NCI-H128 (cell line): ENCODE measurements around the gene EID3.

Source experiments
- DNase-seq: peaks from one replicate; lab custom pipeline; 2025; ENCODE audit not compliant: unreplicated experiment; lab: John Stamatoyannopoulos, UW

The EID3 gene

GRCh38 chr12:104353012-104353981 lies 49.8 kb downstream of the EID3 start:
- no peak for DNase-seq

- DNase-seq, result no peak
Observed at GRCh38 chr12:104354167-104354867, 50.8 kb downstream of the EID3 start.
